Endothelial cell of umbilical vein (primary cell): ENCODE measurements around the gene PLN. TPM values are rescaled to one million over a fixed set of nuclear protein-coding genes. Genes with fewer than 3 reads are reported as not detected.

Source experiments
- BruUV-seq: library from RNA; stranded (reverse); fragments of 400-500 nt; replicated peaks from 2 replicates; lab custom pipeline; 2021; lab: Mats Ljungman, UMichigan
- CTCF ChIA-PET: fragments of 300-600, 350-600 bp; sonication (Branson Sonifier 250); formaldehyde crosslinking; loops from one replicate; lab custom pipeline; 2021; ENCODE audit warnings: antibody characterized with exemption, inconsistent platforms; lab: Charles Lee
- POLR2A ChIA-PET: fragments of 300-600, 350-600 bp; sonication (Branson Sonifier 250); formaldehyde crosslinking; loops from one replicate; lab custom pipeline; 2021; ENCODE audit warnings: antibody characterized with exemption, inconsistent platforms; lab: Charles Lee
- DNase-seq: peaks from one replicate; pipeline ENCODE4 v3.0.0-alpha.2; 2011; ENCODE audit warnings: low read depth, low spot score
- FAIRE-seq: peaks from 2 replicates; lab custom pipeline; 2011; peaks lifted over from hg19 to GRCh38; lab: Jason Lieb, UNC
- H2AFZ ChIP-seq: 2 replicates; pipeline ENCODE4 v1.6.0; 2012; ENCODE audit warnings: low read depth, low read length, control low read depth, inconsistent platforms
- H3K27ac ChIP-seq: 2 replicates; pipeline ENCODE4 v1.5.1; 2011; ENCODE audit warnings: low read depth, mild to moderate bottlenecking, control low read depth, low read length, moderate library complexity; ENCODE audit not compliant: insufficient read depth
- H3K27me3 ChIP-seq, 2 experiments: 2 replicates each; pipeline versions ENCODE4 v1.6.0 to v1.6.1; 2011; ENCODE audit warnings: low read length in 2 of 2, mixed read lengths in 1 of 2; ENCODE audit not compliant: control insufficient read depth in 2 of 2, insufficient read depth in 2 of 2
- H3K36me3 ChIP-seq, 2 experiments: 2 replicates in 1 of 2; 3 replicates in 1 of 2; pipeline ENCODE4 v1.5.1; 2011; ENCODE audit warnings: low read length in 2 of 2, mild to moderate bottlenecking in 1 of 2, moderate library complexity in 1 of 2; ENCODE audit not compliant: control insufficient read depth in 2 of 2, insufficient read depth in 2 of 2; ENCODE audit errors: extremely low read depth in 1 of 2
- H3K4me1 ChIP-seq: 3 replicates; pipeline ENCODE4 v1.5.1; 2011; ENCODE audit warnings: mild to moderate bottlenecking, low read length; ENCODE audit not compliant: control insufficient read depth, insufficient read depth; ENCODE audit errors: extremely low read depth
- H3K4me2 ChIP-seq: 2 replicates; pipeline ENCODE4 v1.6.1; 2011; ENCODE audit warnings: low read length, control low read depth, mixed read lengths; ENCODE audit not compliant: insufficient read depth
- H3K4me3 ChIP-seq, 3 experiments: fragments of 200-600 bp in 1 of 3; sonication (generic), shearing (Covaris generic) in 1 of 3; replicated peaks in 1 of 3; 2 replicates each; pipeline ENCODE4 v1.5.1; 2011 to 2016; ENCODE audit warnings: control low read depth in 3 of 3, low read length in 3 of 3, mild to moderate bottlenecking in 2 of 3, inconsistent platforms in 1 of 3, low read depth in 1 of 3, moderate library complexity in 1 of 3; ENCODE audit not compliant: insufficient read depth in 1 of 3
- H3K79me2 ChIP-seq: 2 replicates; pipeline ENCODE4 v1.6.0; 2012; ENCODE audit warnings: low read length, inconsistent platforms; ENCODE audit not compliant: control insufficient read depth, insufficient read depth
- H3K9ac ChIP-seq: replicated peaks from 2 replicates; pipeline ENCODE3; 2011; ENCODE audit warnings: low read length, control low read depth; ENCODE audit not compliant: insufficient read depth; ENCODE audit errors: extremely low read depth
- H3K9me1 ChIP-seq: replicated peaks from 3 replicates; pipeline ENCODE4 v1.6.0; 2011; ENCODE audit warnings: mild to moderate bottlenecking, low read length; ENCODE audit not compliant: control insufficient read depth, insufficient read depth; ENCODE audit errors: extremely low read depth
- H3K9me3 ChIP-seq: replicated peaks from 2 replicates; pipeline ENCODE4 v1.5.1; 2012; ENCODE audit warnings: low read length, inconsistent platforms; ENCODE audit not compliant: control insufficient read depth, insufficient read depth
- H4K20me1 ChIP-seq: replicated peaks from 2 replicates; pipeline ENCODE3; 2011; ENCODE audit warnings: mild to moderate bottlenecking, low read length; ENCODE audit not compliant: control insufficient read depth, insufficient read depth; ENCODE audit errors: extremely low read depth
- EZH2 ChIP-seq: IDR thresholded peaks from 2 replicates; pipeline ENCODE4 v1.6.1; 2012; ENCODE audit warnings: borderline replicate concordance, low read depth, mild to moderate bottlenecking, moderate library complexity, low read length, inconsistent platforms; ENCODE audit not compliant: severe bottlenecking
- FOS ChIP-seq: IDR thresholded peaks from 2 replicates; pipeline ENCODE4 v1.6.1; 2011; ENCODE audit warnings: mild to moderate bottlenecking, low read length, moderate library complexity, borderline replicate concordance; ENCODE audit not compliant: insufficient read depth
- GATA2 ChIP-seq: IDR thresholded peaks from 2 replicates; pipeline ENCODE4 v1.7.0; 2011; ENCODE audit warnings: low read depth, mild to moderate bottlenecking, moderate library complexity, mixed read lengths, low read length; ENCODE audit not compliant: insufficient read length, insufficient read depth
- JUN ChIP-seq: IDR thresholded peaks from 2 replicates; pipeline ENCODE4 v1.6.1; 2011; ENCODE audit warnings: borderline replicate concordance, low read depth; ENCODE audit not compliant: insufficient read length, insufficient read depth
- MYC ChIP-seq: IDR thresholded peaks from one replicate; pipeline ENCODE4 v1.6.1; 2011; ENCODE audit warnings: mild to moderate bottlenecking, low read depth, low read length
- POLR2A ChIP-seq: IDR thresholded peaks from 2 replicates; pipeline ENCODE4 v1.6.1; 2012; ENCODE audit warnings: low read depth, mild to moderate bottlenecking, control low read depth, low read length
- POLR2AphosphoS5 ChIP-seq: IDR thresholded peaks from 2 replicates; pipeline ENCODE4 v1.6.1; 2012; ENCODE audit warnings: low read depth, mild to moderate bottlenecking, control low read depth, low read length, moderate library complexity; ENCODE audit not compliant: insufficient read depth
- dilution Hi-C: fragments of 300-500 bp; cut with MboI; formaldehyde crosslinking; loops from one replicate; pipeline ENCODE4 v1.15.0; 2019; ENCODE audit warnings: low sequenced_read_pairs; ENCODE audit not compliant: extremely low pct_ligation_motif_present
- intact Hi-C: fragments of 100-400 bp; cut with micrococcal nuclease; formaldehyde crosslinking; loops from one replicate; pipeline ENCODE4 v1.10.0; 2022
- polyA plus RNA-seq, 4 experiments: library from polyadenylated mRNA; depleted of rRNA in 3 of 4; stranded (reverse) in 3 of 4; unstranded in 1 of 4; fragments of >200 nt; gene quantifications; 2 replicates each; pipeline versions ENCODE4 v1.2.1 to v1.2.3, GENCODE V29; 2011 to 2012; ENCODE audit warnings: missing spikeins in 1 of 4
- total RNA-seq: library from RNA; stranded (reverse); gene quantifications from 2 replicates; pipeline ENCODE4 v1.2.3, GENCODE V29; 2021
- TF ChIP-seq, protein P1 (sequence below), 2 donors: IDR thresholded peaks; 1 replicate in 1 of 2; 2 replicates in 1 of 2; pipeline ENCODE4 v1.5.1; 2011; ENCODE audit warnings: low read length in 2 of 2, mild to moderate bottlenecking in 2 of 2, moderate library complexity in 2 of 2, control low read depth in 1 of 2, inconsistent platforms in 1 of 2, low read depth in 1 of 2; ENCODE audit not compliant: insufficient read depth in 1 of 2; ENCODE audit errors: extremely low read depth in 1 of 2
- TF ChIP-seq, protein P2 (sequence below): IDR thresholded peaks from 2 replicates; pipeline ENCODE4 v1.6.1; 2011; ENCODE audit not compliant: insufficient read depth, insufficient read length

The PLN gene
- total and polyA plus RNA-seq, 2 donors (not counting 3 experiments of a cell fraction or from before 2014, with no cell fraction given): not detected

DNA sequence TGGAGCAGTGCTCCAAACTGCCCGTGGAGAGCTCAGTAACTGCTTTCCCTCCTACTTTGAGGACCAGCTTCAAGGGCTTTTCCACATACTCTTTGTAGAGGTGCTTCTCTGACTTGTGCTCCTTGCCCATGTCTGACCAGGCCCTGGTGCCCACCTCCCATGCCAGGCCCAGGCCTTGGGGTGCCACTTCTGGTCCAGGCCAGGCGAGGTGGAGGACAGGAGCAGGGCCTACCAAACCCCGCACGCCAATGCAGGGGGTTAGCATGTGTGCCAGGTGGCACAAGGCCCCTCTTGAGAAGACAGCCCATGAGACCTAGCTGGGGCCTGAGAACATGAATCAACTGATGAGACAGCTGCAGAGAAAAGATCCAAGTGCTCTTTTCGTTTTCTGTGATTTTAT is 47.0 kb upstream of the PLN start:
- TF ChIP-seq, protein P1, sequence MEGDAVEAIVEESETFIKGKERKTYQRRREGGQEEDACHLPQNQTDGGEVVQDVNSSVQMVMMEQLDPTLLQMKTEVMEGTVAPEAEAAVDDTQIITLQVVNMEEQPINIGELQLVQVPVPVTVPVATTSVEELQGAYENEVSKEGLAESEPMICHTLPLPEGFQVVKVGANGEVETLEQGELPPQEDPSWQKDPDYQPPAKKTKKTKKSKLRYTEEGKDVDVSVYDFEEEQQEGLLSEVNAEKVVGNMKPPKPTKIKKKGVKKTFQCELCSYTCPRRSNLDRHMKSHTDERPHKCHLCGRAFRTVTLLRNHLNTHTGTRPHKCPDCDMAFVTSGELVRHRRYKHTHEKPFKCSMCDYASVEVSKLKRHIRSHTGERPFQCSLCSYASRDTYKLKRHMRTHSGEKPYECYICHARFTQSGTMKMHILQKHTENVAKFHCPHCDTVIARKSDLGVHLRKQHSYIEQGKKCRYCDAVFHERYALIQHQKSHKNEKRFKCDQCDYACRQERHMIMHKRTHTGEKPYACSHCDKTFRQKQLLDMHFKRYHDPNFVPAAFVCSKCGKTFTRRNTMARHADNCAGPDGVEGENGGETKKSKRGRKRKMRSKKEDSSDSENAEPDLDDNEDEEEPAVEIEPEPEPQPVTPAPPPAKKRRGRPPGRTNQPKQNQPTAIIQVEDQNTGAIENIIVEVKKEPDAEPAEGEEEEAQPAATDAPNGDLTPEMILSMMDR (IDR thresholded peaks at IDR 0.05; ENCODE audit: extremely low read depth in 1 of 2, insufficient read depth in 1 of 2, low read depth in 1 of 2, low read length in 2 of 2): no peak
- TF ChIP-seq POLR2AphosphoS5: no peak
- TF ChIP-seq FOS: no peak
- TF ChIP-seq EZH2: no peak
- no peak for TF ChIP-seq JUN
- no peak for TF ChIP-seq POLR2A
- TF ChIP-seq, protein P2, sequence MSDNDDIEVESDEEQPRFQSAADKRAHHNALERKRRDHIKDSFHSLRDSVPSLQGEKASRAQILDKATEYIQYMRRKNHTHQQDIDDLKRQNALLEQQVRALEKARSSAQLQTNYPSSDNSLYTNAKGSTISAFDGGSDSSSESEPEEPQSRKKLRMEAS: no peak
- TF ChIP-seq MYC: no peak
- no peak for TF ChIP-seq GATA2
- Histone ChIP-seq H2AFZ (no peak overlapping the region), H3K4me2 (no peak overlapping the region), H3K27me3 (no peaks in the 10 kb centered on the region), H3K27ac (no peak overlapping the region), H3K36me3 (no peaks in the 10 kb centered on the region), H3K79me2 (no peaks in the 10 kb centered on the region), H3K9me1 (no peaks in the 10 kb centered on the region), H3K4me1 (peaks cover under 1% of the 10 kb centered on the region), H3K9me3 (no peaks in the 10 kb centered on the region), H4K20me1 (no peaks in the 10 kb centered on the region), H3K9ac (no peak overlapping the region), H3K4me3 (no peak overlapping the region)
- dilution Hi-C loops (no loop called here), intact Hi-C loops (no loop called here)
- no peak for DNase-seq
- no TSS peak for BruUV-seq
- CTCF ChIA-PET: interaction anchor here (1.5 kb wide), 1 partner anchor 217 kb away, joined by 4 read pairs; no protein-coding TSS in a partner anchor
- no peak for FAIRE-seq
- POLR2A ChIA-PET: no interaction called here
